Pancreas (tissue), 10 donors: Measurements from ENCODE around the gene RBMS1. TPM values are rescaled to one million over a fixed set of nuclear protein-coding genes. Genes with fewer than 3 reads are reported as not detected.

Experiments used
- ATAC-seq, 4 donors: fragments of 200-7000 bp; cut with Tn5 transposase; one replicate each; pipeline versions ENCODE4 v1.8.0 to v1.9.1; 2020; ENCODE audit warnings: mild to moderate bottlenecking in 4 of 4, moderate library complexity in 4 of 4
- DNase-seq, 6 donors: peaks; one replicate each; pipeline ENCODE4 v3.0.0-alpha.2; 2020
- FAIRE-seq: peaks from 2 replicates; lab custom pipeline; 2012; peaks lifted over from hg19 to GRCh38; lab: Jason Lieb, UNC
- H3K27ac ChIP-seq, 4 donors: fragments of 200-600 bp; sonication (generic); 1 replicate in 3 of 4; 2 replicates in 1 of 4; pipeline versions ENCODE4 v1.5.0 to v1.8.0; 2020
- H3K27me3 ChIP-seq, 4 donors: fragments of 200-600 bp; one replicate each; pipeline ENCODE4 v1.8.0; 2021
- H3K36me3 ChIP-seq, 3 donors: fragments of 200-600 bp; sonication (generic) in 1 of 3; one replicate each; pipeline versions ENCODE4 v1.5.0 to v1.8.0; 2020 to 2021
- H3K4me1 ChIP-seq, 3 donors: fragments of 200-600 bp; one replicate each; pipeline ENCODE4 v1.8.0; 2021
- H3K4me3 ChIP-seq, 4 donors: fragments of 200-600 bp; sonication (generic) in 2 of 4; one replicate each; pipeline versions ENCODE4 v1.5.0 to v1.8.0; 2020 to 2021
- H3K9me3 ChIP-seq, 4 donors: fragments of 200-600 bp; one replicate each; pipeline ENCODE4 v1.8.0; 2021
- WGBS, 2 donors: extraction: QIAGEN DNeasy Blood & Tissue Kit; methylation state at CpG; one replicate each; pipeline ENCODE4 v1.1.7; 2013; 5-methylcytosine and 5-hydroxymethylcytosine counted together
- intact Hi-C, 3 donors: fragments of 100-400 bp; cut with DNase I; formaldehyde crosslinking; loops; one replicate each; pipeline versions ENCODE4 v1.11.1 to v1.14.2; 2022
- polyA plus RNA-seq, 2 donors: library from polyadenylated mRNA; stranded (reverse); fragments of 200-250 nt; gene quantifications; one replicate each; pipeline ENCODE4 v1.2.3, GENCODE V29; 2013
- total RNA-seq, 6 donors: library from RNA; stranded (reverse); fragmentation: NEBNext Ultra II Directional in 4 of 6; extraction: Animal tissue kit (Norgen Biotek cat#: 25700) in 4 of 6; gene quantifications; one replicate each; pipeline versions ENCODE4 v1.2.1 to v1.2.4, GENCODE V29; 2021 to 2023
- TF ChIP-seq, protein P1 (sequence below), 4 donors: fragments of 200-600 bp; sonication (generic) in 3 of 4; IDR thresholded peaks; one replicate each; pipeline versions ENCODE4 v1.5.0 to v1.8.0; 2021; ENCODE audit warnings: antibody characterized with exemption in 4 of 4
- donor health status: healthy with polysubstance abuse.
- donor health status: DM: no; HTN: no; CAD: no; lungs with moderate emphysema.
- donor health status: DM: no; HTN: no; CAD: no.
- donor health status: control.
- donor health status: control.
- donor health status: Bipolar disorder and iron deficiency.
- donor health status: DM: yes; HTN: yes; CAD: no.
- donor health status: DM: no; HTN: no; CAD: no.
- donor health status: DM: no; HTN: no; CAD: no.
- donor health status: DM: yes; HTN: yes; CAD: no.

RBMS1 gene
- total and polyA plus RNA-seq, 8 donors, result 6.3 to 26.1 (median 8.7) TPM

- Histone ChIP-seq H3K27me3 (no peaks in the 10 kb centered on the region), H3K27ac (no peak overlapping the region), H3K4me3 (no peak overlapping the region), H3K4me1 (peaks cover 0 to 8% (median 7%) of the 10 kb centered on the region in 3 donors), H3K36me3 (no peaks in the 10 kb centered on the region), H3K9me3 (no peaks in the 10 kb centered on the region)
- TF ChIP-seq, protein P1, sequence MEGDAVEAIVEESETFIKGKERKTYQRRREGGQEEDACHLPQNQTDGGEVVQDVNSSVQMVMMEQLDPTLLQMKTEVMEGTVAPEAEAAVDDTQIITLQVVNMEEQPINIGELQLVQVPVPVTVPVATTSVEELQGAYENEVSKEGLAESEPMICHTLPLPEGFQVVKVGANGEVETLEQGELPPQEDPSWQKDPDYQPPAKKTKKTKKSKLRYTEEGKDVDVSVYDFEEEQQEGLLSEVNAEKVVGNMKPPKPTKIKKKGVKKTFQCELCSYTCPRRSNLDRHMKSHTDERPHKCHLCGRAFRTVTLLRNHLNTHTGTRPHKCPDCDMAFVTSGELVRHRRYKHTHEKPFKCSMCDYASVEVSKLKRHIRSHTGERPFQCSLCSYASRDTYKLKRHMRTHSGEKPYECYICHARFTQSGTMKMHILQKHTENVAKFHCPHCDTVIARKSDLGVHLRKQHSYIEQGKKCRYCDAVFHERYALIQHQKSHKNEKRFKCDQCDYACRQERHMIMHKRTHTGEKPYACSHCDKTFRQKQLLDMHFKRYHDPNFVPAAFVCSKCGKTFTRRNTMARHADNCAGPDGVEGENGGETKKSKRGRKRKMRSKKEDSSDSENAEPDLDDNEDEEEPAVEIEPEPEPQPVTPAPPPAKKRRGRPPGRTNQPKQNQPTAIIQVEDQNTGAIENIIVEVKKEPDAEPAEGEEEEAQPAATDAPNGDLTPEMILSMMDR (IDR thresholded peaks at IDR 0.05), result no peak
- ATAC-seq (peak in 3 of 4 donors; percentile 44 to 63 (median 60)), FAIRE-seq (no peak), DNase-seq (no peak)
- intact Hi-C loops, result no loop called here
- 64 to 66% methylated on average over 2 of the region's 2 CpGs for WGBS, 2 donors
Observed at GRCh38 chr2:160332318-160332717, 161.3 kb downstream of the RBMS1 start.

GRCh38 chr2:160331258-160332025 lies 162.2 kb downstream of the RBMS1 start:
- TF ChIP-seq, protein P1 (IDR thresholded peaks at IDR 0.05), result no peak
- H3K27ac ChIP-seq, result no peak overlapping the region
- FAIRE-seq, result no peak
- no peak overlapping the region for H3K4me3 ChIP-seq
- no peak for ATAC-seq
- peaks cover 0 to 8% (median 7%) of the 10 kb centered on the region in 3 donors for H3K4me1 ChIP-seq
- H3K9me3 ChIP-seq, result no peaks in the 10 kb centered on the region
- H3K36me3 ChIP-seq, result no peaks in the 10 kb centered on the region
- H3K27me3 ChIP-seq, result no peaks in the 10 kb centered on the region
- 70 to 79% methylated on average over 6 of the region's 6 CpGs for WGBS, 2 donors
- no peak for DNase-seq
- intact Hi-C loops, result no loop called here

GRCh38 chr2:160328811-160329527 lies 164.6 kb downstream of the RBMS1 start:
- Histone ChIP-seq H3K4me3 (no peak overlapping the region), H3K27me3 (no peaks in the 10 kb centered on the region), H3K27ac (no peak overlapping the region), H3K4me1 (peaks cover 0 to 8% (median 7%) of the 10 kb centered on the region in 3 donors), H3K36me3 (no peaks in the 10 kb centered on the region), H3K9me3 (no peaks in the 10 kb centered on the region)
- DNase-seq (no peak), ATAC-seq (peak in 2 of 4 donors; percentile 31 to 33), FAIRE-seq (no peak)
- 28 to 29% methylated on average over 9 of the region's 9 CpGs for WGBS, 2 donors
- TF ChIP-seq, protein P1 (IDR thresholded peaks at IDR 0.05), result no peak
- intact Hi-C loops, result no loop called here

DNA sequence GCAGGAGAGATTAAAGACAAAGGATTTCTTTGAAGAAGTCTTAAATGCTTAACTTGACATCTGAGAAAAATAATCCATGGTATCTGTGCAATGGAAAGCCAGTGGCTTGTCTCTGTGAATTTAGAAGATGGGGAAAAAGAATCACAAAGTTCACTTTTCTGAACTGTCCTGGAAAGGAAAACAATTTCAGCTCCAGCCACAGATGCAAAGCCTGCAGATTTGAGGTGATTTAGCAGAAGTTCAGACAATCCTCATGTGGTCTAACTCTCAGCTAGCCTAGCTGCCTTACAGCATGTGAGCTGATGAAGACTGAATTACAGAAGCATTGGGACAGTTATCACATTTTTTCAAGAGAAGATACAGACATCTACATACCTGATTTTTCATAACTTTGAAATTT lies 166.8 kb downstream of the RBMS1 start:
- H3K4me1 ChIP-seq, result peaks cover 0 to 8% (median 7%) of the 10 kb centered on the region in 3 donors
- ATAC-seq (peak in 2 of 4 donors; percentile 16 to 27), FAIRE-seq (no peak), DNase-seq (no peak)
- TF ChIP-seq, protein P1 (IDR thresholded peaks at IDR 0.05), result no peak
- H3K4me3 ChIP-seq, result no peak overlapping the region
- no peaks in the 10 kb centered on the region for H3K27me3 ChIP-seq
- no peaks in the 10 kb centered on the region for H3K9me3 ChIP-seq
- H3K27ac ChIP-seq, result no peak overlapping the region
- intact Hi-C loops, result no loop called here
- no peaks in the 10 kb centered on the region for H3K36me3 ChIP-seq
